GM23338 (cell line): Measurements from ENCODE around the gene GAS6. TPM values are rescaled to one million over a fixed set of nuclear protein-coding genes. Genes with fewer than 3 reads are reported as not detected.

ENCODE experiments used
- ATAC-seq: fragments of 200-7000 bp; cut with Tn5 transposase; 3 replicates; pipeline ENCODE4 v1.9.1; 2020
- DNase-seq: peaks from one replicate; pipeline ENCODE4 v3.0.0-alpha.2; 2015; ENCODE audit warnings: low spot score
- H2AFZ ChIP-seq: fragments of 200-600 bp; sonication (generic); 2 replicates; pipeline ENCODE4 v1.8.0; 2016; ENCODE audit warnings: antibody characterized with exemption, mild to moderate bottlenecking, moderate library complexity
- H3F3A ChIP-seq: fragments of 200-600 bp; sonication (generic); replicated peaks from 2 replicates; pipeline ENCODE4 v1.8.0; 2017; ENCODE audit warnings: antibody characterized with exemption, mixed run types, low read depth
- H3K27ac ChIP-seq: fragments of 200-600 bp; sonication (generic); 2 replicates; pipeline ENCODE4 v1.6.1; 2016; ENCODE audit warnings: low read depth
- H3K27me3 ChIP-seq: fragments of 200-600 bp; sonication (generic); 2 replicates; pipeline ENCODE4 v1.8.0; 2016; ENCODE audit warnings: mild to moderate bottlenecking, mixed run types, moderate library complexity; ENCODE audit not compliant: insufficient read depth
- H3K36me3 ChIP-seq: fragments of 200-600 bp; sonication (generic); 2 replicates; pipeline ENCODE4 v1.8.0; 2016; ENCODE audit warnings: mild to moderate bottlenecking; ENCODE audit not compliant: insufficient read depth
- H3K4me1 ChIP-seq: fragments of 200-600 bp; sonication (generic); 2 replicates; pipeline ENCODE4 v1.8.0; 2016; ENCODE audit warnings: mild to moderate bottlenecking, moderate library complexity; ENCODE audit not compliant: insufficient read depth
- H3K4me2 ChIP-seq: fragments of 200-600 bp; sonication (generic); 2 replicates; pipeline ENCODE4 v1.7.1; 2017; ENCODE audit warnings: mixed run types
- H3K4me3 ChIP-seq: fragments of 200-600 bp; sonication (generic); 2 replicates; pipeline ENCODE4 v1.6.1; 2016; ENCODE audit warnings: mixed run types
- H3K79me2 ChIP-seq: fragments of 200-600 bp; sonication (generic); replicated peaks from 2 replicates; pipeline ENCODE4 v1.8.0; 2017; ENCODE audit warnings: mild to moderate bottlenecking; ENCODE audit not compliant: insufficient read depth
- H3K9me2 ChIP-seq: fragments of 200-600 bp; sonication (generic); 2 replicates; pipeline ENCODE4 v1.8.0; 2017; ENCODE audit not compliant: insufficient read depth
- H4K20me1 ChIP-seq: fragments of 200-600 bp; sonication (generic); replicated peaks from 2 replicates; pipeline ENCODE4 v1.8.0; 2017; ENCODE audit warnings: mild to moderate bottlenecking; ENCODE audit not compliant: insufficient read depth
- H3K27ac Mint-ChIP-seq: 2 replicates; pipeline ENCODE4 v1.8.0; 2020; ENCODE audit warnings: inconsistent platforms, mild to moderate bottlenecking, moderate library complexity, mixed read lengths
- H3K27me3 Mint-ChIP-seq: 3 replicates; pipeline ENCODE4 v1.8.0; 2022; ENCODE audit warnings: low read depth, mild to moderate bottlenecking, moderate library complexity, mixed read lengths, inconsistent platforms; ENCODE audit not compliant: insufficient read depth, poor library complexity
- H3K36me3 Mint-ChIP-seq: 3 replicates; pipeline ENCODE4 v1.8.0; 2021; ENCODE audit warnings: low read depth, mild to moderate bottlenecking, inconsistent platforms, moderate library complexity, mixed read lengths
- H3K4me1 Mint-ChIP-seq: 3 replicates; pipeline ENCODE4 v1.8.0; 2020; ENCODE audit warnings: mild to moderate bottlenecking, inconsistent platforms, mixed read lengths
- H3K4me3 Mint-ChIP-seq: 3 replicates; pipeline ENCODE4 v1.8.0; 2021; ENCODE audit warnings: moderate library complexity, mild to moderate bottlenecking, inconsistent platforms, mixed read lengths
- H3K9me3 Mint-ChIP-seq: 3 replicates; pipeline ENCODE4 v1.8.0; 2020; ENCODE audit warnings: moderate library complexity, mild to moderate bottlenecking, inconsistent platforms, mixed read lengths
- CREB1 ChIP-seq: fragments of 250-450 bp; sonication (Bioruptor Pico); IDR thresholded peaks from 2 replicates; pipeline ENCODE4 v1.5.0; 2020; ENCODE audit warnings: low read depth, mild to moderate bottlenecking, moderate library complexity
- CTCF ChIP-seq, 2 experiments: fragments of 200-600 bp in 1 of 2; sonication (generic) in 1 of 2; conservative IDR thresholded peaks; 2 replicates each; pipeline versions ENCODE4 v1.5.1 to v1.6.1; 2016 to 2017; ENCODE audit warnings: antibody characterized with exemption in 2 of 2, low read depth in 2 of 2, mild to moderate bottlenecking in 2 of 2, moderate library complexity in 1 of 2
- EZH2 ChIP-seq: fragments of 200-600 bp; sonication (generic); IDR thresholded peaks from one replicate; pipeline ENCODE4 v1.8.0; 2017; ENCODE audit warnings: antibody characterized with exemption, mild to moderate bottlenecking, low read depth; ENCODE audit not compliant: unreplicated experiment
- EZH2phosphoT487 ChIP-seq: fragments of 200-600 bp; sonication (generic); IDR thresholded peaks from one replicate; pipeline ENCODE4 v1.8.1; 2018; ENCODE audit warnings: antibody characterized with exemption; ENCODE audit not compliant: unreplicated experiment
- JUNB ChIP-seq: IDR thresholded peaks from one replicate; pipeline ENCODE4 v1.6.1; 2016; ENCODE audit warnings: antibody characterized with exemption; ENCODE audit not compliant: unreplicated experiment
- NANOG ChIP-seq: IDR thresholded peaks from 2 replicates; pipeline ENCODE4 v1.6.1; 2016; ENCODE audit warnings: antibody characterized with exemption, borderline replicate concordance
- REST ChIP-seq: IDR thresholded peaks from one replicate; pipeline ENCODE4 v1.6.1; 2018; ENCODE audit warnings: antibody characterized with exemption; ENCODE audit not compliant: unreplicated experiment
- STAT1 ChIP-seq: IDR thresholded peaks from one replicate; pipeline ENCODE4 v1.6.1; 2016; ENCODE audit warnings: antibody characterized with exemption; ENCODE audit not compliant: unreplicated experiment
- ZNF114 ChIP-seq: fragments of 250-450 bp; sonication (Bioruptor Pico); IDR thresholded peaks from 2 replicates; pipeline ENCODE4 v1.5.0; 2020; ENCODE audit warnings: mild to moderate bottlenecking, moderate library complexity
- ZNF331 ChIP-seq: fragments of 250-450 bp; sonication (Bioruptor Pico); IDR thresholded peaks from 2 replicates; pipeline ENCODE4 v1.5.0; 2020; ENCODE audit warnings: low read depth, mild to moderate bottlenecking, moderate library complexity
- polyA plus RNA-seq: library from polyadenylated mRNA; unstranded; fragments of >200 nt; fragmentation: Nextera tagmentation; extraction: Ambion mirVana; gene quantifications from 2 replicates; pipeline ENCODE4 v1.2.1, GENCODE V29; 2016
- total RNA-seq: library from RNA; depleted of rRNA; stranded (reverse); fragments of >200 nt; shearing (Covaris generic); gene quantifications from 2 replicates; pipeline ENCODE4 v1.2.3, GENCODE V29; 2014

The GAS6 gene
- total and polyA plus RNA-seq, 2 experiments from 2014 or later = 7.9 to 21.2 TPM

GRCh38 chr13:113825841-113826240 is 38.0 kb downstream of the GAS6 start:
- H3K27me3 ChIP-seq = no peaks in the 10 kb centered on the region
- no peaks in the 10 kb centered on the region for H3K9me2 ChIP-seq
- H3K27ac ChIP-seq = no peak overlapping the region
- TF ChIP-seq CTCF (conservative IDR thresholded peaks at IDR 0.05; ENCODE audit: low read depth in 2 of 2) (peak; percentile 14 to 22; a peak in 1 of 4 replicates), JUNB (no peak)
- no peaks in the 10 kb centered on the region for H3K36me3 ChIP-seq
- no peak overlapping the region for H3K4me3 ChIP-seq
- H3F3A ChIP-seq = no peaks in the 10 kb centered on the region
- Mint-ChIP-seq H3K9me3 (peaks cover 2% of the 10 kb centered on the region; the same call in 1 of the 3 replicates), H3K4me3 (no peak overlapping the region), H3K27me3 (peaks cover 6% of the 10 kb centered on the region), H3K36me3 (peaks cover 38% of the 10 kb centered on the region), H3K27ac (peak overlapping the region; percentile 39; the same call in 1 of the 2 replicates), H3K4me1 (no peaks in the 10 kb centered on the region)
- no peaks in the 10 kb centered on the region for H3K4me1 ChIP-seq
- DNase-seq (no peak), ATAC-seq (peak; percentile 24; the same call in 1 of the 3 replicates)
- no peaks in the 10 kb centered on the region for H3K79me2 ChIP-seq
- H2AFZ ChIP-seq = no peak overlapping the region
- no peaks in the 10 kb centered on the region for H4K20me1 ChIP-seq
- no peak overlapping the region for H3K4me2 ChIP-seq

- no peak overlapping the region for H3K4me3 Mint-ChIP-seq
- Histone ChIP-seq H2AFZ (no peak overlapping the region), H3K79me2 (no peaks in the 10 kb centered on the region), H3K9me2 (no peaks in the 10 kb centered on the region), H3K4me2 (no peak overlapping the region), H3K36me3 (no peaks in the 10 kb centered on the region), H3K27ac (no peak overlapping the region), H3K4me3 (no peak overlapping the region), H3K27me3 (no peaks in the 10 kb centered on the region), H3F3A (no peaks in the 10 kb centered on the region), H4K20me1 (no peaks in the 10 kb centered on the region), H3K4me1 (no peaks in the 10 kb centered on the region)
- no peaks in the 10 kb centered on the region for H3K4me1 Mint-ChIP-seq
- no peak for ATAC-seq
- peaks cover 2% of the 10 kb centered on the region; the same call in 1 of the 3 replicates for H3K9me3 Mint-ChIP-seq
- no peak overlapping the region for H3K27ac Mint-ChIP-seq
- peaks cover 38% of the 10 kb centered on the region for H3K36me3 Mint-ChIP-seq
- no peak for DNase-seq
- peaks cover 6% of the 10 kb centered on the region for H3K27me3 Mint-ChIP-seq
- TF ChIP-seq STAT1 (no peak), ZNF114 (no peak), CTCF (conservative IDR thresholded peaks at IDR 0.05; ENCODE audit: low read depth in 2 of 2) (no peak), NANOG (no peak), ZNF331 (CRISPR knock-in tag) (no peak), CREB1 (no peak), REST (no peak), EZH2 (no peak), EZH2phosphoT487 (no peak)
Observed at GRCh38 chr13:113823771-113824170, 40.1 kb downstream of the GAS6 start.
